Neural cell (in vitro differentiated cells): ENCODE results near the gene GABBR2. TPM values are rescaled to one million over a fixed set of nuclear protein-coding genes. Genes with fewer than 3 reads are reported as not detected.
"Not testable (repeated sequence)": the region's sequence is repeated elsewhere in the genome, so short reads cannot be mapped to it uniquely, and the experiment has no call there.

ENCODE experiments used
- H2AFZ ChIP-seq: fragments of 200-600, 300-800 bp; sonication (generic), shearing (Covaris generic); 2 replicates; pipeline ENCODE4 v1.6.0; 2014; ENCODE audit warnings: low read depth, mild to moderate bottlenecking, antibody characterized with exemption, low read length, moderate library complexity
- H3F3A ChIP-seq: fragments of 200-600 bp; shearing (Covaris generic); 2 replicates; pipeline ENCODE4 v1.6.1; 2016; ENCODE audit warnings: mild to moderate bottlenecking, moderate library complexity, mixed read lengths, antibody characterized with exemption, low read length; ENCODE audit not compliant: insufficient read depth, poor library complexity, severe bottlenecking
- H3K27ac ChIP-seq: fragments of 200-600, 300-800 bp; sonication (generic), shearing (Covaris generic); 2 replicates; pipeline ENCODE4 v1.5.1; 2014; ENCODE audit warnings: mild to moderate bottlenecking, low read length, moderate library complexity
- H3K27me3 ChIP-seq: fragments of 300-800, 200-600 bp; sonication (generic), shearing (Covaris generic); 2 replicates; pipeline ENCODE4 v1.6.0; 2014; ENCODE audit warnings: mild to moderate bottlenecking, low read depth, low read length, moderate library complexity; ENCODE audit not compliant: insufficient read depth
- H3K36me3 ChIP-seq: fragments of 300-800, 200-600 bp; sonication (generic), shearing (Covaris generic); 2 replicates; pipeline ENCODE4 v1.5.1; 2014; ENCODE audit warnings: mild to moderate bottlenecking, antibody characterized with exemption, low read length, moderate library complexity; ENCODE audit not compliant: insufficient read depth
- H3K4me2 ChIP-seq: fragments of 300-800, 200-600 bp; sonication (generic), shearing (Covaris generic); 2 replicates; pipeline ENCODE4 v1.6.0; 2014; ENCODE audit warnings: mild to moderate bottlenecking, low read length
- H3K4me3 ChIP-seq: fragments of 300-800, 200-600 bp; sonication (generic), shearing (Covaris generic); 2 replicates; pipeline ENCODE4 v1.5.1; 2014; ENCODE audit warnings: mild to moderate bottlenecking, low read length, moderate library complexity
- H3K79me2 ChIP-seq: fragments of 200-600 bp; shearing (Covaris generic); replicated peaks from 2 replicates; pipeline ENCODE4 v1.6.0; 2014; ENCODE audit warnings: mild to moderate bottlenecking, low read length, moderate library complexity; ENCODE audit not compliant: insufficient read depth
- H3K9ac ChIP-seq: fragments of 300-800, 200-600 bp; sonication (generic), shearing (Covaris generic); 2 replicates; pipeline ENCODE4 v1.6.1; 2016; ENCODE audit warnings: mild to moderate bottlenecking, low read length, mixed read lengths
- H3K9me2 ChIP-seq: fragments of 200-600 bp; shearing (Covaris generic); 2 replicates; pipeline ENCODE4 v1.6.1; 2016; ENCODE audit warnings: mild to moderate bottlenecking, low read length, mixed read lengths; ENCODE audit not compliant: insufficient read depth
- H3K9me3 ChIP-seq: fragments of 200-600, 300-800 bp; sonication (generic), shearing (Covaris generic); 2 replicates; pipeline ENCODE4 v1.6.1; 2016; ENCODE audit warnings: mild to moderate bottlenecking, mixed run types, low read length, moderate library complexity, mixed read lengths
- H4K20me1 ChIP-seq: fragments of 200-600 bp; shearing (Covaris generic); 2 replicates; pipeline ENCODE4 v1.6.1; 2016; ENCODE audit warnings: mild to moderate bottlenecking, mixed run types; ENCODE audit not compliant: insufficient read depth
- CTCF ChIP-seq: fragments of 450-650 bp; IDR thresholded peaks from 2 replicates; pipeline ENCODE4 v1.5.1; 2014; ENCODE audit warnings: antibody characterized with exemption, mild to moderate bottlenecking, moderate library complexity; ENCODE audit not compliant: poor library complexity, severe bottlenecking
- EP300 ChIP-seq: fragments of 450-650 bp; conservative IDR thresholded peaks from 2 replicates; pipeline ENCODE4 v1.6.1; 2014; ENCODE audit warnings: antibody characterized with exemption, mild to moderate bottlenecking, moderate library complexity; ENCODE audit not compliant: poor library complexity, severe bottlenecking
- EZH2 ChIP-seq: fragments of 200-600, 300-800 bp; shearing (Covaris generic), sonication (generic); IDR thresholded peaks from 2 replicates; pipeline ENCODE4 v1.6.1; 2014; ENCODE audit warnings: antibody characterized with exemption, low read length, borderline replicate concordance, mild to moderate bottlenecking; ENCODE audit not compliant: insufficient read depth, poor library complexity, severe bottlenecking
- MXI1 ChIP-seq: fragments of 450-650 bp; conservative IDR thresholded peaks from 2 replicates; pipeline ENCODE4 v1.6.1; 2014; ENCODE audit warnings: antibody characterized with exemption, mild to moderate bottlenecking; ENCODE audit not compliant: poor library complexity, severe bottlenecking
- POLR2AphosphoS5 ChIP-seq: IDR thresholded peaks from 2 replicates; pipeline ENCODE4 v1.6.1; 2012
- RAD21 ChIP-seq: fragments of 450-650 bp; conservative IDR thresholded peaks from 2 replicates; pipeline ENCODE4 v1.6.1; 2014; ENCODE audit warnings: antibody characterized with exemption, mild to moderate bottlenecking, moderate library complexity
- REST ChIP-seq: IDR thresholded peaks from 2 replicates; pipeline ENCODE4 v1.6.1; 2012; ENCODE audit warnings: borderline replicate concordance
- SMC3 ChIP-seq: fragments of 450-650 bp; conservative IDR thresholded peaks from 2 replicates; pipeline ENCODE4 v1.6.1; 2014; ENCODE audit warnings: antibody characterized with exemption, mild to moderate bottlenecking, moderate library complexity; ENCODE audit not compliant: poor library complexity
- TAF1 ChIP-seq: IDR thresholded peaks from 2 replicates; pipeline ENCODE4 v1.6.1; 2012; ENCODE audit warnings: low read depth
- polyA plus RNA-seq: library from polyadenylated mRNA; depleted of rRNA; stranded (reverse); fragments of >200 nt; gene quantifications from 2 replicates; pipeline ENCODE4 v1.2.3, GENCODE V29; 2014

GABBR2 gene
- polyA plus RNA-seq, 1 donor from 2014 or later: 7.1 TPM

- H3K79me2 ChIP-seq: no peaks in the 10 kb centered on the region
- no peaks in the 10 kb centered on the region for H4K20me1 ChIP-seq
- H3K36me3 ChIP-seq: no peaks in the 10 kb centered on the region
- H3K9me2 ChIP-seq: no peaks in the 10 kb centered on the region
- no peaks in the 10 kb centered on the region for H3F3A ChIP-seq
- H3K27ac ChIP-seq: no peak overlapping the region
- no peak overlapping the region for H2AFZ ChIP-seq
- no peak overlapping the region for H3K4me3 ChIP-seq
- TF ChIP-seq EP300: no peak
- no peak for TF ChIP-seq CTCF
- no peak for TF ChIP-seq MXI1
- TF ChIP-seq SMC3: no peak
- no peak for TF ChIP-seq POLR2AphosphoS5
- no peak for TF ChIP-seq TAF1
- TF ChIP-seq EZH2: no peak
- no peak for TF ChIP-seq REST
- TF ChIP-seq RAD21: no peak
- no peaks in the 10 kb centered on the region for H3K27me3 ChIP-seq
- H3K9ac ChIP-seq: no peak overlapping the region
- no peak overlapping the region for H3K4me2 ChIP-seq
- H3K9me3 ChIP-seq: no peaks in the 10 kb centered on the region
Observed at GRCh38 chr9:98591696-98592095, 117.0 kb downstream of the GABBR2 start.

DNA sequence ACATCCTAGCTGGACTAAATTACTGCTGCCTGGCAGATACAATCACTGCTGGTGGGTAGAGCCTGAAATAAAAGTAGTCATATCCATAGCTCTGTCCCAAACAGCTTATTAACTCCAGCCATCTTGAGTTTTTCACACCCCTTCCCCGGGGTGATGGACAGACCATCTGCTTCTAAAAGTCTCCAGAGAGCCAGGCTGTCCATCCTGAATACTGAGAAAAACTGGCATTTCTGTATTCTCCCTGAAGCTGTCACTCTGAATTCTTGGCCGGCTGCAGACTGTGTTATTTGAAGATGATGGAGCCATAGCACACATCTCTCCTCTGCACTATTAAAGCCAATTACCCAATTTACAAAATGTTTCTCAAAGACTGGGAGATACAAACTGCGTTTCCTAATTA, 118.6 kb downstream of the GABBR2 start:
- Histone ChIP-seq H3K4me2 (no peak overlapping the region), H2AFZ (no peak overlapping the region), H3K27ac (no peak overlapping the region), H3F3A (no peaks in the 10 kb centered on the region), H3K4me3 (no peak overlapping the region), H3K9me2 (no peaks in the 10 kb centered on the region), H3K79me2 (no peaks in the 10 kb centered on the region), H3K9ac (no peak overlapping the region), H3K9me3 (no peaks in the 10 kb centered on the region), H3K27me3 (no peaks in the 10 kb centered on the region), H3K36me3 (no peaks in the 10 kb centered on the region), H4K20me1 (no peaks in the 10 kb centered on the region)
- TF ChIP-seq MXI1 (no peak), SMC3 (no peak)

- H3K79me2 ChIP-seq: no peaks in the 10 kb centered on the region
- H2AFZ ChIP-seq: no peak overlapping the region
- H3K9me2 ChIP-seq: no peaks in the 10 kb centered on the region
- TF ChIP-seq SMC3 (no peak), EP300 (no peak), MXI1 (no peak), EZH2 (no peak), TAF1 (no peak), CTCF (no peak)
- no peaks in the 10 kb centered on the region for H3K9me3 ChIP-seq
- H3K9ac ChIP-seq: no peak overlapping the region
- no peak overlapping the region for H3K4me3 ChIP-seq
- H3K27me3 ChIP-seq: no peaks in the 10 kb centered on the region
- no peak overlapping the region for H3K4me2 ChIP-seq
- H3K36me3 ChIP-seq: no peaks in the 10 kb centered on the region
- no peaks in the 10 kb centered on the region for H4K20me1 ChIP-seq
- no peaks in the 10 kb centered on the region for H3F3A ChIP-seq
- no peak overlapping the region for H3K27ac ChIP-seq
Observed at GRCh38 chr9:98589102-98589501, 119.6 kb downstream of the GABBR2 start.

GRCh38 chr9:98584853-98585438, 123.8 kb downstream of the GABBR2 start:
- H3K79me2 ChIP-seq, H3K4me2 ChIP-seq, H3K36me3 ChIP-seq, H3K9ac ChIP-seq, H4K20me1 ChIP-seq, H3K27me3 ChIP-seq, H3K9me2 ChIP-seq, H3F3A ChIP-seq, H3K4me3 ChIP-seq, H2AFZ ChIP-seq, H3K9me3 ChIP-seq, H3K27ac ChIP-seq: not testable (repeated sequence)
